Middle frontal gyrus (tissue), 1 donor: ENCODE data around the gene PANX1.

Source experiments
- DNase-seq: peaks from one replicate; pipeline ENCODE4 v3.0.0-alpha.2; 2015; ENCODE audit warnings: low spot score; ENCODE audit errors: extremely low spot score

The PANX1 gene

GRCh38 chr11:94129512-94130297 is 1.1 kb downstream of the PANX1 start:
- DNase-seq: no peak

GRCh38 chr11:94130298-94131046 is 1.8 kb downstream of the PANX1 start:
- DNase-seq: no peak

- DNase-seq: no peak
Measured at GRCh38 chr11:94131047-94131717, 2.5 kb downstream of the PANX1 start.

GRCh38 chr11:94131718-94132115 is 3.1 kb downstream of the PANX1 start:
- no peak for DNase-seq

GRCh38 chr11:94132152-94132558 is 3.5 kb downstream of the PANX1 start:
- DNase-seq: no peak

GRCh38 chr11:94132823-94133408 is 4.3 kb downstream of the PANX1 start:
- DNase-seq: no peak

- DNase-seq: no peak
Measured at GRCh38 chr11:94133752-94134151, 5.1 kb downstream of the PANX1 start.

- no peak for DNase-seq
Measured at GRCh38 chr11:94134651-94135512, 6.2 kb downstream of the PANX1 start.

- DNase-seq: no peak
Measured at GRCh38 chr11:94139416-94139815, 10.8 kb downstream of the PANX1 start.

GRCh38 chr11:94140154-94140655 is 11.6 kb downstream of the PANX1 start:
- DNase-seq: no peak

GRCh38 chr11:94141511-94142307 is 13.1 kb downstream of the PANX1 start:
- DNase-seq: no peak

- no peak for DNase-seq
Measured at GRCh38 chr11:94142308-94143281, 14.0 kb downstream of the PANX1 start.

- no peak for DNase-seq
Measured at GRCh38 chr11:94144216-94144615, 15.6 kb downstream of the PANX1 start.

GRCh38 chr11:94144664-94145063 is 16.0 kb downstream of the PANX1 start:
- DNase-seq: no peak

- no peak for DNase-seq
Measured at GRCh38 chr11:94145431-94145830, 16.8 kb downstream of the PANX1 start.

- no peak for DNase-seq
Measured at GRCh38 chr11:94145916-94146315, 17.3 kb downstream of the PANX1 start.

- no peak for DNase-seq
Measured at GRCh38 chr11:94147433-94147845, 18.8 kb downstream of the PANX1 start.

GRCh38 chr11:94148189-94148588 is 19.5 kb downstream of the PANX1 start:
- no peak for DNase-seq
